AG20443 (cell line): ENCODE results near the gene ECSCR.
"Not testable (repeated sequence)": the region's sequence is repeated elsewhere in the genome, so short reads cannot be mapped to it uniquely, and the experiment has no call there.

Experiments used
- DNase-seq: peaks from one replicate; pipeline ENCODE4 v3.0.0; 2012; ENCODE audit warnings: low spot score, mixed read lengths

Gene ECSCR

DNA sequence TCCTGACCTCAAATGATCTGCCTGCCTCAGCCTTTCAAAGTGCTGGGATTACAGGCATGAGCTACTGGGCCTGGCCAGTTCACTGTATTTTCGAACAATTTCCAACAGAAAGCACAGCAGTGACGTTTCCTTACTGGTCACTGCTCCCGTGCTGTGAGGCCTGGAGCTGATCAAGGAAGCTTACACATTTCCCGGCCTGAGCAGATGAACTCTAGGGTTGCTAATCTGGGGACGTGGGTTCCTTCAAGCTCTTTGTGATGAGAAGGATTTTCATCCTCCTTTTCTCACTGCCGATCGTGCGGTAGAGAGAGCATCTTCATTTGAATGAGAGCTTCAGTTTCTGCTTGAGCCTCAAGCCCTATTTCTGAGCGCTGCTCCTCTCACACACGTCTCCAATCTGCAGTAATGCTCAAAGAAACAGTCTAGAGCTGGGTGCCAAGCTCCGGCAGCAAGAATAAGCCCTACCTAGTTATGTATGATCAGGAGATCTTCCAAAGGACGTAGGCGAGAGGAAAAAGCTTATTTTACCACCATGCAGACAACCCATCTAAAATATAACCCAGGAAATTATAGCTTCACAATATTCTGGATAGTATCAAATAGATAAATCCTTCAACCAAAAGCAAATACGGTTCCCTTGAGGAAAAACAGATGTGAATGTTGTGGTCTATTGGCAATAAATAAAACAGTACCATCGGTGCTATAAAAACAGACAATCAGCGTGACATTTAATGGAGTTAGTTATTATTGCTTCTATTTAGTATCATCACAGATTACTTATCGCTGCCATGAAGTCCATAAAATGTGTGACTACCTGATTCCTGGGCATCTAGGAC lies 51.3 kb downstream of the ECSCR start:
- peak; percentile 66 for DNase-seq

DNA sequence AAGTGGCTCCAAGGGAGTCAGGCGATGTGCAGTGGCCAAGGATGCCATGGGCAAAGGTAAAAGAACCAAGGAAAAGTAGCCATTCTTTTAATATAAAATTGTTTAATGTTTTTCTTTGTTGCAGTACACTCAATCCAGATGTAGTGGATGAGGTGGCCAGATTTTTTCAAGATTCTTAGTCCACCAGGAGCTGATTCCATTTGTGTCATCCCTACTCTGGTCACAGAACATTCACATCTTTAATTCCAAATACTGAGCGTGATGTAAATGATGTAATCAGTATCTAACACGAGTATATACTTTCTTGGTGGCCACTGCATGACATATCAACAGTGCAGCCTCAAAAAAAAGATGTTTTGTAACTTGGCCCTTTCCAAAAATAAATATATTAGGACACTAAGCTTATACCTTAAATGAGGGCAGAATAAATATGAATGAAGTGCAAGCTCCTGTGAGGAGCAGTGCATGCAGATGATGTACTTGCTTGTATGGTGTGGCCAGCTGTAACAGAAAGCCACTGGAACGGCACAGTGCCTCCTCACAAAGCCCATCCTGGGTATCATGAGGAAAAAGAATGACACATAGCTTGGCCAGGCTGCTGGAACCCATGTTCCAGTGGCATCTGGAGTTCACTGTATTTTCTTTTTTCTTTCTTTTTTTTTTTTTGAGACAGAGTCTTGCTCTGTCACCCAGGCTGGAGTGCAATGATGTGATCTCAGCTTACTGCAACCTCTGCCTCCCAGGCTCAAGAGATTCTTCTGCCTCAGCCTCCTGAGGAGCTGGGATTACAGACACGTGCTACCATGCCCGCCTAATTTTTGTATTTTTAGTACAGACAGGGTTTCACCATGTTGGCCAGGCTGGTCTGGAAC lies 52.2 kb downstream of the ECSCR start:
- no peak for DNase-seq

- not testable (repeated sequence) for DNase-seq
These were observed 53.4 kb downstream of the ECSCR start for GRCh38 chr5:139409116-139409515.

GRCh38 chr5:139408191-139408590 lies 54.4 kb downstream of the ECSCR start:
- no peak for DNase-seq

DNA sequence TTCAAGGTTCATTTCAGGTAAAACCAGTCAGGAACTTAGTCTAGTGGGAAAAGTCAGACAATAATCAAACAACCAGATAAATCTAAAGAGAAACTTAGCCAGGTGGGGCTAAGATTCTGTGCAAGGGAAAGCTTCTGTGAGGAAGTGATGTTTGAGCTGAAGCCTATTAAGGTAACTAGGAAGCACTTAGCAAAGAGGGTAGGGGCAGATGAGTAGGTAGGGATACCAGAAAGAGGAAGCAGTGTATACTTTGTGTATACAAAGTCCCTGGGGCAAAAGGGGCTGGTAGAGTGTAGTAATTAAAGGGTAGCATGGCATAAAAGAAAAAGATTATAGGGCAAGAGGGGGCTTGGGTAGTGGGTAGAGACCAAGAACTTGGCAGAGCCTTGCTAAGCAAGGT lies 55.0 kb downstream of the ECSCR start:
- no peak for DNase-seq

- no peak for DNase-seq
These were observed 55.6 kb downstream of the ECSCR start for GRCh38 chr5:139406963-139407362.

DNA sequence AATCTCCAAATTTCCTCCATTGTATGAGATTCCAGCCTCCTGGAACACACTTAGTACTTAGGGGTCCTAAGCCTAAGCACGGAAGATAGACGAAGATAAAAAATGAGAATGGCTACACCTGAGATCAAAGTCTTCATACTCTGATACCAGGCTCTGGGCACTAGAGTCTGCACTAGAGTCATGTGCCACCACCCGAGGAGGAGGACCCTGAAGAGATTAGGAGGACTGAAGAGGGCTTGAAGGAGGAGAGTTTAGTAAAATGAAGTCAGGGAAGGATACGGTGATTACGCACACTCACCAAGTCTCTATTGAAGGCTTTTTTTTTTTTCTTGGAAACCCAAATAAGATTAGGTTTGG lies 58.1 kb downstream of the ECSCR start:
- no peak for DNase-seq

DNA sequence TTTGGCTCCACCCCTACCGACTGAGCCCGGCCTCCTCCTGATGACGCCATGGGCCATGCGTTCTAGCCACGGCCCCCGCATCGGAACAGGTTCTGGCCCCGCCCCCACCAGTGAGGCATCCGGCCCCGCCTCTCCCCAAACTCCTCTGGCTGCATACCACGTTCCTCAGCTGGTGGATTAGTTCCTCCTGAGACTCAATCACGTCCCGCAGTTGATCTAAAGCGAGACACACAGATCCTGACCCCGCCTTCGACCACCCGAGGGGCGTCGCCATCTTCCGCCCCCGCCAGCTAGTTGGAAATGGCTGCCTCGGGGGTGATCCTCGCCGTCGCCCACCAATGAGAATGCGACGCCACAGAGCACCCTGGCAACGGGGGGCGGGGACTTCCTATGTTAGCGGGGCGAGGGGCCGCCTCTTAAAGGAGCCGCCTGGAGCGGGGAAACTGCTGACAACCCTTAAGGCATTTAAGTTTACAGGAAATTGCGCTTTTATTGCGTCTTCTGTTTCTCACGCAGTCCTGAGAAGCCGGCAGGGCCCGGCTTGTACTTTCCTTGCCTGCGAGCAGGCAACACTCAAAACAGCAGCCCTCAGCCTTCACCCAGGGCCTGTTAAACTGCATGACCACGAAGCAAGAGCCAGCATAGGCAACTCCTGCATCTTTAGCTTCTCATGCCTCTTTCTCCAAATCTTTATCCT lies 58.6 kb downstream of the ECSCR start, which contains the start of gene SPATA24:
SPATA24 (minus strand) TSS at position 303 of the 697 bp plus-strand sequence; CDS start at position 274, 29 bp downstream.
- peak; percentile 98 for DNase-seq

DNA sequence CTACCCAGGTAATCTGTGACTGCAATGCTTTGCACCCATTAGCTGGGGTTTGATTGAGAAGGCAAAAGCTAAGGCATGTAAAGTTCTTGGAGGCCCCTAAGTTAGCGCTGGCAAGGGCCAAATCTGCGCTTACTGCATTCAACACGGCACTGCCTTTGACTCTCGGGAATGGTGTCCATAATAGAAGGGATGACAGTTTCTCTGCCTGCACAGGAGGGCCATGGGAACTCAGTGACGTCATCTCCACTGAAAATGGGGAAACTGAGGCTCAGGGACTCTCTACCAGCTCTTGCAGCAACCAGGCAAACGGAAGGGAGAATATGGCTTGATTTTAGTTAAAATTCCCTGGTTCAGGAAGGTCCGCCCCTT lies 59.1 kb downstream of the ECSCR start:
- no peak for DNase-seq

DNA sequence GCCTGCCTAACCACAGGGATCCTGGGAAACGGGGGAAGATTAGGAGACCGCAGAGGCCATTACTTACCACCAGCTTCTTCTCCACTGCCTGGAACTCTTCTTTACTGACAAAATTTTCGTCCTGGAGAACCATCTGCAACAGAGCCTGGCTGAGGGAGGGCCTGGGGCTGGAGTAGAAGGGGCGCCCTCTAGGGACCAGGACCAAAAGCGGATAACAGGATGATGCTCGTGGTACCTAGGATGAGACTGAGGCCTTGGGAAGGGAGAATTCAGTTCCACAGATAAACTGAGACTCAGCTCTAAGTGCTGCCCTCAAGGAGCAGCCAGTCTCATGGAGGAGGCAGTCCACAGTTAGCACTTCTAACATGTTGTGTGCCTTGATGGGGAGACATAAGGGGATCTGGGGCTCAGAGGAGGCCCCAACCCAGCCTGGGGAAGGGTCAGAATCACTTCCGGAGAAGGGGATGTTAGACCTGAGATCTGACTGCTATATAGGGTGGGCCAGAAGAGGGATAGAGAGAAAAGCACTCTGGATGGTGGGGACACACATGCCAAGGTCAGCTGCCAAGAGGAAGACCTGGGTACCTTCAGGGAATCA lies 59.9 kb downstream of the ECSCR start:
- DNase-seq, result no peak

DNA sequence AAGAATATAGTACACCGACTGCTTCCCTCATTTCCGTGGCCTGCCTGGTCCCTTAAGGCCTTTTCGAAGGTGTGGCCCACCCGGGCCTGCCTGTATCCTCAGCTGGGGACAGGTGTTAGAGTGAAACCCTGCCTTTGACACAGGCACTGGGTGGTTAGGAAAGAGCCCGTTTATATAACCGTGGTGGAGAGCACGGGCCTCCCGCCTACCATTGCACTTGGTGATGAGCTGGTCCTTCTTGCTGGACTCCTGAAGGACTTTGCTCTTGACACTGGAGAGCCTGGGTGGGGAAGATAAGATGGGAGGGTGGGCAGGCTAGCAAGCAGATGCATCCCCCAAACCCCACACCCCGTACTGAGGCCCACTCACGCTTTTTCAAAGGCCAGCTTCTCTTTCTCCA lies 61.0 kb downstream of the ECSCR start:
- no peak for DNase-seq

DNA sequence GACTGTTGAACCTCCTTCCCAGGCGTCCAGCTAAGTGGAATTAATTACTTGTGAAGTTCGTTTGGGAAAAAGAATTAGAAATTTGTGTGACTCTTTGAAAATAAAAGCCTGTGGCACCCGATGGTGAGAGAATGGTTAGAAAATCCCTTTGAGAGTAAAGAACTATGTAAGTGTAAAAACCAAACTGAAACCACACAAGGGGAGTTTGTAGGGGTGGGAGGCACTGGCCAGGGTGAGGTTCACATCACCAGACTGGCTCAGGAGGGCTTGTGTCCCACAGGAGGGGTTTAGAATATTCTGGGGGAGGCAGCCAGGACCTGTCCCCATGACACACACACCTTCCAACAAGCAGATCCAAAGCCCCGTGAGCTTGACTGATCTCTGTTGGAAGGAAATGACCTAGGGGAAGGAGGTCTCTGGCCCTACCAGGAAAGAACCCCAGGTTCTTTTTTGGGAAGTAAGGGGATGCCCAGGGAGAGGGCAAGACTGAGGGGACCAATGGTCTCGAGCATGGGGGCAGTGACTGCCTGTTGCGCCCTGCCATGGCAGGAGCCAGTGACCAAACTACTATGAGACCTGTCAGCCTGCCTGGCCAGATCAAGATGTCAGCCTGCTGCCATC lies 62.9 kb downstream of the ECSCR start:
- DNase-seq, result no peak
